ENCODE results near the gene TBL1X. TPM values are rescaled to one million over a fixed set of nuclear protein-coding genes. Genes with fewer than 3 reads are reported as not detected.

TBL1X gene
- total and polyA plus RNA-seq, 2 donors (not counting 3 experiments of a cell fraction or from before 2014, with no cell fraction given), result 8.7 to 25.3 TPM

DNA sequence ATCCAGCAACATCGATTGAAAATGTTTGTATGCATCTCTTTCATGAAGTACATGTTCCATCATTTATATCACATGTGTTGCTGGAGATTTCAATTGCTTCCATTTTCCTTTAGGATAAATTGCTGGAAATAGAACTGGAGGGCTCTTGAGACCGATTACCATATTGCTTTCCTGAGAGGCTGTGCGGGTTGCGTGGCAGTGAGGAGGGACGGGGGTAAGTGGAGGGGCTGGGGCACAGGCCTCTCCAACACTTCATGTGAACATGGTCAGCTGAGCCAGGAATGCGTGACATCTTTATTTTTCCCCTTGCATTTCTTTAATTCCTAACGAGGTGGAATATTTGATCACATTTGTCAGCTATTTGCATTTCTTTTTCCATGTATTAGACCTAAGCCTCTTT lies 144.6 kb downstream of the TBL1X start:
- Histone ChIP-seq H3K27ac (ENCODE audit: insufficient read depth, low read depth, low read length) (no peak overlapping the region), H3K9me1 (replicated peaks; ENCODE audit: control insufficient read depth, extremely low read depth, insufficient read depth, low read length) (no peaks in the 10 kb centered on the region), H3K9me3 (replicated peaks; ENCODE audit: control insufficient read depth, insufficient read depth, low read length) (no peaks in the 10 kb centered on the region), H3K79me2 (ENCODE audit: control insufficient read depth, insufficient read depth, low read length) (no peaks in the 10 kb centered on the region), H3K27me3 (ENCODE audit: control insufficient read depth in 2 of 2, insufficient read depth in 2 of 2, low read length in 2 of 2) (no peaks in the 10 kb centered on the region), H3K9ac (replicated peaks; ENCODE audit: extremely low read depth, insufficient read depth, low read length) (no peak overlapping the region), H4K20me1 (replicated peaks; ENCODE audit: control insufficient read depth, extremely low read depth, insufficient read depth, low read length) (no peaks in the 10 kb centered on the region), H2AFZ (ENCODE audit: low read depth, low read length) (no peak overlapping the region), H3K36me3 (ENCODE audit: control insufficient read depth in 2 of 2, extremely low read depth in 1 of 2, insufficient read depth in 2 of 2, low read length in 2 of 2) (no peaks in the 10 kb centered on the region), H3K4me1 (ENCODE audit: control insufficient read depth, extremely low read depth, insufficient read depth, low read length) (peaks cover 20% of the 10 kb centered on the region), H3K4me3 (replicated peaks in 1 of 3; ENCODE audit: insufficient read depth in 1 of 3, low read depth in 1 of 3, low read length in 3 of 3) (no peak overlapping the region), H3K4me2 (ENCODE audit: insufficient read depth, low read length) (no peak overlapping the region)
- no TSS peak for BruUV-seq (replicated peaks)
- CTCF ChIA-PET, result no interaction called here
- no peak for DNase-seq (ENCODE audit: low read depth, low spot score)
- no peak for FAIRE-seq
- intact Hi-C loops (cut with micrococcal nuclease), result no loop called here
- dilution Hi-C loops (cut with MboI; ENCODE audit: extremely low pct_ligation_motif_present, low sequenced_read_pairs), result no loop called here
- TF ChIP-seq JUN (IDR thresholded peaks at IDR 0.05; ENCODE audit: borderline replicate concordance, insufficient read depth, insufficient read length, low read depth) (no peak), GATA2 (IDR thresholded peaks at IDR 0.05; ENCODE audit: insufficient read depth, insufficient read length, low read depth, low read length) (no peak), POLR2A (IDR thresholded peaks at IDR 0.05; ENCODE audit: low read depth, low read length) (no peak), EZH2 (IDR thresholded peaks at IDR 0.05; ENCODE audit: borderline replicate concordance, low read depth, low read length, severe bottlenecking) (no peak), MYC (IDR thresholded peaks at IDR 0.05; ENCODE audit: low read depth, low read length) (no peak), FOS (IDR thresholded peaks at IDR 0.05; ENCODE audit: borderline replicate concordance, insufficient read depth, low read length) (no peak), POLR2AphosphoS5 (IDR thresholded peaks at IDR 0.05; ENCODE audit: insufficient read depth, low read depth, low read length) (no peak)
- TF ChIP-seq, protein P1, sequence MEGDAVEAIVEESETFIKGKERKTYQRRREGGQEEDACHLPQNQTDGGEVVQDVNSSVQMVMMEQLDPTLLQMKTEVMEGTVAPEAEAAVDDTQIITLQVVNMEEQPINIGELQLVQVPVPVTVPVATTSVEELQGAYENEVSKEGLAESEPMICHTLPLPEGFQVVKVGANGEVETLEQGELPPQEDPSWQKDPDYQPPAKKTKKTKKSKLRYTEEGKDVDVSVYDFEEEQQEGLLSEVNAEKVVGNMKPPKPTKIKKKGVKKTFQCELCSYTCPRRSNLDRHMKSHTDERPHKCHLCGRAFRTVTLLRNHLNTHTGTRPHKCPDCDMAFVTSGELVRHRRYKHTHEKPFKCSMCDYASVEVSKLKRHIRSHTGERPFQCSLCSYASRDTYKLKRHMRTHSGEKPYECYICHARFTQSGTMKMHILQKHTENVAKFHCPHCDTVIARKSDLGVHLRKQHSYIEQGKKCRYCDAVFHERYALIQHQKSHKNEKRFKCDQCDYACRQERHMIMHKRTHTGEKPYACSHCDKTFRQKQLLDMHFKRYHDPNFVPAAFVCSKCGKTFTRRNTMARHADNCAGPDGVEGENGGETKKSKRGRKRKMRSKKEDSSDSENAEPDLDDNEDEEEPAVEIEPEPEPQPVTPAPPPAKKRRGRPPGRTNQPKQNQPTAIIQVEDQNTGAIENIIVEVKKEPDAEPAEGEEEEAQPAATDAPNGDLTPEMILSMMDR (IDR thresholded peaks at IDR 0.05; ENCODE audit: extremely low read depth in 1 of 2, insufficient read depth in 1 of 2, low read depth in 1 of 2, low read length in 2 of 2), result no peak
- TF ChIP-seq, protein P2, sequence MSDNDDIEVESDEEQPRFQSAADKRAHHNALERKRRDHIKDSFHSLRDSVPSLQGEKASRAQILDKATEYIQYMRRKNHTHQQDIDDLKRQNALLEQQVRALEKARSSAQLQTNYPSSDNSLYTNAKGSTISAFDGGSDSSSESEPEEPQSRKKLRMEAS (IDR thresholded peaks at IDR 0.05; ENCODE audit: insufficient read depth, insufficient read length), result no peak
- POLR2A ChIA-PET, result no interaction called here

All from endothelial cell of umbilical vein (primary cell).